Thyroid gland (tissue), 4 donors: ENCODE measurements around the gene DEPDC1. TPM values are rescaled to one million over a fixed set of nuclear protein-coding genes. Genes with fewer than 3 reads are reported as not detected.

Experiments used
- DNase-seq, 2 donors: peaks; one replicate each; pipeline ENCODE4 v3.0.0-alpha.2; 2019
- H3K27ac ChIP-seq, 3 donors: fragments of 200-600 bp; sonication (generic); 1 replicate in 2 of 3; 2 replicates in 1 of 3; pipeline ENCODE4 v1.5.1; 2016 to 2019; ENCODE audit warnings: mild to moderate bottlenecking in 1 of 3, moderate library complexity in 1 of 3
- H3K27me3 ChIP-seq: fragments of 200-600 bp; sonication (generic); one replicate; pipeline ENCODE4 v1.5.1; 2019
- H3K36me3 ChIP-seq, 2 donors: fragments of 200-600 bp; sonication (generic); one replicate each; pipeline ENCODE4 v1.5.1; 2016 to 2019
- H3K4me1 ChIP-seq, 2 donors: fragments of 200-600 bp; sonication (generic); one replicate each; pipeline ENCODE4 v1.5.1; 2017 to 2019
- H3K4me3 ChIP-seq, 3 donors: fragments of 200-600 bp; sonication (generic); replicated peaks in 1 of 3; 1 replicate in 2 of 3; 2 replicates in 1 of 3; pipeline ENCODE4 v1.5.1; 2016; ENCODE audit warnings: mild to moderate bottlenecking in 1 of 3
- H3K9me3 ChIP-seq: fragments of 200-600 bp; sonication (generic); one replicate; pipeline ENCODE4 v1.5.1; 2017
- CTCF ChIP-seq, 6 experiments: fragments of 200-600 bp in 3 of 6; fragments of 450-650 bp in 3 of 6; sonication (generic) in 3 of 6; IDR thresholded peaks; one replicate each; pipeline ENCODE4 v1.5.1; 2016 to 2019; ENCODE audit warnings: antibody characterized with exemption in 6 of 6, mild to moderate bottlenecking in 2 of 6, inconsistent platforms in 1 of 6, moderate library complexity in 1 of 6
- POLR2A ChIP-seq, 2 donors: fragments of 450-650 bp; IDR thresholded peaks; one replicate each; pipeline ENCODE4 v1.6.1; 2017; ENCODE audit warnings: antibody characterized with exemption in 2 of 2, mild to moderate bottlenecking in 2 of 2, moderate library complexity in 1 of 2
- WGBS, 2 donors: methylation state at CpG; one replicate each; pipeline ENCODE4 v1.1.5; 2017; 5-methylcytosine and 5-hydroxymethylcytosine counted together
- intact Hi-C: fragments of 100-400 bp; cut with DNase I; formaldehyde crosslinking; loops from one replicate; pipeline ENCODE4 v1.15.1; 2023
- total RNA-seq, 4 donors: library from RNA; depleted of rRNA; stranded (reverse); fragments of >200 nt; gene quantifications; one replicate each; pipeline ENCODE4 v1.2.3, GENCODE V29; 2016

Gene DEPDC1
- total RNA-seq, 4 donors from 2014 or later = 0.11 to 0.27 (median 0.13) TPM; not detected in 1

GRCh38 chr1:68525781-68526180 is 28.9 kb upstream of the DEPDC1 start:
- Histone ChIP-seq H3K27ac (no peak overlapping the region), H3K9me3 (no peaks in the 10 kb centered on the region), H3K4me1 (no peaks in the 10 kb centered on the region), H3K36me3 (no peaks in the 10 kb centered on the region), H3K27me3 (no peaks in the 10 kb centered on the region), H3K4me3 (no peak overlapping the region)
- intact Hi-C loops = no loop called here
- TF ChIP-seq CTCF (IDR thresholded peaks at IDR 0.05) = no peak
- TF ChIP-seq POLR2A (IDR thresholded peaks at IDR 0.05) = no peak
- 88 to 89% methylated on average over 2 of the region's 2 CpGs for WGBS, 2 donors
- no peak for DNase-seq

- Histone ChIP-seq H3K9me3 (no peaks in the 10 kb centered on the region), H3K27ac (no peak overlapping the region), H3K27me3 (no peaks in the 10 kb centered on the region), H3K4me1 (no peaks in the 10 kb centered on the region), H3K36me3 (no peaks in the 10 kb centered on the region), H3K4me3 (no peak overlapping the region)
- no peak for TF ChIP-seq CTCF (IDR thresholded peaks at IDR 0.05)
- TF ChIP-seq POLR2A (IDR thresholded peaks at IDR 0.05) = no peak
- intact Hi-C loops = no loop called here
- no peak for DNase-seq
These were observed 24.4 kb upstream of the DEPDC1 start for GRCh38 chr1:68521286-68521685.

GRCh38 chr1:68516066-68516465 is 19.2 kb upstream of the DEPDC1 start:
- no peak for TF ChIP-seq CTCF (IDR thresholded peaks at IDR 0.05)
- TF ChIP-seq POLR2A (IDR thresholded peaks at IDR 0.05) = no peak
- H3K27me3 ChIP-seq = no peaks in the 10 kb centered on the region
- H3K36me3 ChIP-seq = no peaks in the 10 kb centered on the region
- WGBS, 2 donors = 69 to 85% methylated on average over 2 of the region's 2 CpGs
- H3K27ac ChIP-seq = no peak overlapping the region
- H3K4me1 ChIP-seq = no peaks in the 10 kb centered on the region
- DNase-seq = no peak
- no peak overlapping the region for H3K4me3 ChIP-seq
- intact Hi-C loops = no loop called here
- H3K9me3 ChIP-seq = no peaks in the 10 kb centered on the region

- WGBS, 2 donors = 93 to 97% methylated on average over 2 of the region's 2 CpGs
- intact Hi-C loops = no loop called here
- no peaks in the 10 kb centered on the region for H3K4me1 ChIP-seq
- H3K27ac ChIP-seq = no peak overlapping the region
- DNase-seq = no peak
- no peaks in the 10 kb centered on the region for H3K9me3 ChIP-seq
- no peak overlapping the region for H3K4me3 ChIP-seq
- no peak for TF ChIP-seq CTCF (IDR thresholded peaks at IDR 0.05)
- no peaks in the 10 kb centered on the region for H3K27me3 ChIP-seq
- no peaks in the 10 kb centered on the region for H3K36me3 ChIP-seq
These were observed 14.4 kb upstream of the DEPDC1 start for GRCh38 chr1:68511254-68511653.

GRCh38 chr1:68506386-68506785 is 9.5 kb upstream of the DEPDC1 start:
- Histone ChIP-seq H3K4me1 (no peaks in the 10 kb centered on the region), H3K27me3 (no peaks in the 10 kb centered on the region), H3K36me3 (no peaks in the 10 kb centered on the region), H3K4me3 (no peak overlapping the region), H3K9me3 (no peaks in the 10 kb centered on the region), H3K27ac (peak overlapping the region in 2 of 3 donors; percentile 10 to 13)
- TF ChIP-seq CTCF (IDR thresholded peaks at IDR 0.05) (no peak), POLR2A (IDR thresholded peaks at IDR 0.05) (no peak)
- WGBS, 2 donors = 71 to 72% methylated on average over 3 of the region's 3 CpGs
- intact Hi-C loops = no loop called here
- peak; percentile 54 to 69 for DNase-seq
